HepG2 (cell line): ENCODE measurements around the gene TTC28. TPM values are rescaled to one million over a fixed set of nuclear protein-coding genes. Genes with fewer than 3 reads are reported as not detected.
"Not testable (repeated sequence)": the region's sequence is repeated elsewhere in the genome, so short reads cannot be mapped to it uniquely, and the experiment has no call there.

ENCODE experiments used
- CEBPG ChIP-seq: IDR thresholded peaks from 2 replicates; pipeline ENCODE4 v1.6.1; 2016
- CREB1 ChIP-seq, 2 experiments: fragments of 450-650 bp in 1 of 2; IDR thresholded peaks; 2 replicates each; pipeline ENCODE4 v1.6.1; 2016 to 2017; ENCODE audit warnings: control low read depth in 1 of 2, mild to moderate bottlenecking in 1 of 2, missing compliant biosample characterization in 1 of 2, missing genetic modification characterization in 1 of 2
- FOSL2 ChIP-seq: sonication (generic); formaldehyde crosslinking; IDR thresholded peaks from 2 replicates; pipeline ENCODE4 v1.4.0; 2020; ENCODE audit warnings: missing genetic modification reagents
- FOXA1 ChIP-seq, 2 experiments: fragments of 450-650 bp in 1 of 2; sonication (generic) in 1 of 2; formaldehyde crosslinking in 1 of 2; IDR thresholded peaks; 2 replicates each; pipeline versions ENCODE4 v1.4.0 to v1.6.1; 2016 to 2020; ENCODE audit warnings: missing genetic modification reagents in 1 of 2
- FOXA3 ChIP-seq: IDR thresholded peaks from 2 replicates; pipeline ENCODE4 v1.6.1; 2016; ENCODE audit warnings: missing genetic modification reagents, missing compliant biosample characterization
- HDAC2 ChIP-seq: sonication (generic); formaldehyde crosslinking; IDR thresholded peaks from 2 replicates; pipeline ENCODE4 v1.4.0; 2020; ENCODE audit warnings: missing genetic modification reagents
- HNF4A ChIP-seq: sonication (generic); formaldehyde crosslinking; IDR thresholded peaks from 2 replicates; pipeline ENCODE4 v1.4.0; 2020; ENCODE audit warnings: missing genetic modification reagents
- KAT7 ChIP-seq: IDR thresholded peaks from 2 replicates; pipeline ENCODE4 v1.6.1; 2018; ENCODE audit warnings: borderline replicate concordance, missing compliant biosample characterization
- KAT8 ChIP-seq: IDR thresholded peaks from 2 replicates; pipeline ENCODE4 v1.6.1; 2016; ENCODE audit warnings: missing genetic modification reagents, missing compliant biosample characterization
- RXRB ChIP-seq: IDR thresholded peaks from 2 replicates; pipeline ENCODE4 v1.6.1; 2016; ENCODE audit warnings: borderline replicate concordance, missing genetic modification reagents, missing compliant biosample characterization
- SAP130 ChIP-seq: IDR thresholded peaks from 2 replicates; pipeline ENCODE4 v1.6.1; 2016; ENCODE audit warnings: low read depth
- SOX6 ChIP-seq, 2 experiments: fragments of 450-650 bp in 1 of 2; sonication (generic) in 1 of 2; formaldehyde crosslinking in 1 of 2; IDR thresholded peaks; 2 replicates each; pipeline versions ENCODE4 v1.4.0 to v1.6.1; 2017 to 2020; ENCODE audit warnings: antibody characterized with exemption in 1 of 2, mild to moderate bottlenecking in 1 of 2, missing genetic modification reagents in 1 of 2
- THAP11 ChIP-seq: IDR thresholded peaks from 2 replicates; pipeline ENCODE4 v1.6.1; 2016; ENCODE audit warnings: missing biosample characterization, missing genetic modification reagents
- ZNF431 ChIP-seq: sonication (generic); formaldehyde crosslinking; IDR thresholded peaks from 2 replicates; pipeline ENCODE4 v1.9.0; 2022; ENCODE audit warnings: missing genetic modification reagents, low read depth, mild to moderate bottlenecking, borderline replicate concordance
- ZNF792 ChIP-seq: IDR thresholded peaks from 2 replicates; pipeline ENCODE4 v1.6.1; 2016
- polyA plus RNA-seq, 8 experiments: library from polyadenylated mRNA; depleted of rRNA in 3 of 8; stranded (reverse) in 7 of 8; unstranded in 1 of 8; fragments of >200 nt; fragmentation: Illumina TruSeq in 4 of 8; extraction: Trizol in 4 of 8; gene quantifications; 2 replicates each; pipeline versions ENCODE4 v1.2.1 to v1.2.3, GENCODE V29; 2011 to 2016; ENCODE audit warnings: low read depth in 4 of 8, missing spikeins in 1 of 8, mixed read lengths in 1 of 8; ENCODE audit not compliant: insufficient read depth in 1 of 8
- total RNA-seq, 5 experiments: library from RNA; depleted of rRNA; stranded (reverse); fragments of >200 nt; fragmentation: Illumina TruSeq; extraction: Trizol; gene quantifications; 2 replicates each; pipeline ENCODE4 v1.2.3, GENCODE V29; 2016; ENCODE audit warnings: low read depth in 1 of 5
- TF ChIP-seq, protein P1 (sequence below): IDR thresholded peaks from 2 replicates; pipeline ENCODE4 v1.4.0; 2020; ENCODE audit warnings: mild to moderate bottlenecking, missing genetic modification reagents
- TF ChIP-seq, protein P2 (sequence below): sonication (generic); formaldehyde crosslinking; IDR thresholded peaks from 2 replicates; pipeline ENCODE4 v1.9.0; 2021; ENCODE audit warnings: mild to moderate bottlenecking, missing genetic modification reagents
- TF ChIP-seq, protein P3 (sequence below): sonication (generic); formaldehyde crosslinking; IDR thresholded peaks from 2 replicates; pipeline ENCODE4 v1.4.0; 2020; ENCODE audit warnings: missing genetic modification reagents

Gene TTC28
- total and polyA plus RNA-seq, 2 of the 13 experiments (the other 11 are each of a cell fraction or from before 2014, with no cell fraction given), result 4.2 to 13.1 TPM

DNA sequence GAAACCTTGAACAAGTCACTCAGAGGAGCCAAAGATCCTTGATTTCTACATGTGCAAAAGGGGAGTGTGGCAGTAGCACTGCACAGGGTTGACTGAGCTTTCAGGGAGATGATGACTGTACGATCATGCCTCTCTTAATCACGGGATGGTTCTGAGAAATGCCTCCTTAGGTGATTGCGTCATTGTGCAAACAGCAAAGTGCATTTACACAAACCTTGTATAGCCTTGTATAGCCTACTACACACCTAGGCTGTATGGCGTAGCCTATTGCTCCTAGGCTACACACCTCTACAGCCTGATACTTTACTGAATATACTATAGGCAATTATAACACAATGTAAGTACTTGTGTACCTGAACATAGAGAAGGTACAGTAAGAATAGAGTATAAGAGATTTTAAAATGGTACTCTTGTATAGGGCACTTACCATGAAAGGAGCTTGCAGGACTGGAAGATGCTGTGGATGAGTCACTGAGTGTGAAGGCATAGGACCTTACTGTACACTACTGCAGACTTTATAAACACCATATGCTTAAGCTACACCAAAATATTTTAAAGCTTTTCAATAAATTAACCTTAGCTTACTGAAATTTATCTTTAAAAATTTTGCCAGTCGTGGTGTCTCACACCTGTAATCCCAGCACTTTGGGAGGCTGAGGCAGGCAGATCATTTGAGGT, 1.3 kb upstream of the TTC28 start (continued):
- TF ChIP-seq, protein P1, sequence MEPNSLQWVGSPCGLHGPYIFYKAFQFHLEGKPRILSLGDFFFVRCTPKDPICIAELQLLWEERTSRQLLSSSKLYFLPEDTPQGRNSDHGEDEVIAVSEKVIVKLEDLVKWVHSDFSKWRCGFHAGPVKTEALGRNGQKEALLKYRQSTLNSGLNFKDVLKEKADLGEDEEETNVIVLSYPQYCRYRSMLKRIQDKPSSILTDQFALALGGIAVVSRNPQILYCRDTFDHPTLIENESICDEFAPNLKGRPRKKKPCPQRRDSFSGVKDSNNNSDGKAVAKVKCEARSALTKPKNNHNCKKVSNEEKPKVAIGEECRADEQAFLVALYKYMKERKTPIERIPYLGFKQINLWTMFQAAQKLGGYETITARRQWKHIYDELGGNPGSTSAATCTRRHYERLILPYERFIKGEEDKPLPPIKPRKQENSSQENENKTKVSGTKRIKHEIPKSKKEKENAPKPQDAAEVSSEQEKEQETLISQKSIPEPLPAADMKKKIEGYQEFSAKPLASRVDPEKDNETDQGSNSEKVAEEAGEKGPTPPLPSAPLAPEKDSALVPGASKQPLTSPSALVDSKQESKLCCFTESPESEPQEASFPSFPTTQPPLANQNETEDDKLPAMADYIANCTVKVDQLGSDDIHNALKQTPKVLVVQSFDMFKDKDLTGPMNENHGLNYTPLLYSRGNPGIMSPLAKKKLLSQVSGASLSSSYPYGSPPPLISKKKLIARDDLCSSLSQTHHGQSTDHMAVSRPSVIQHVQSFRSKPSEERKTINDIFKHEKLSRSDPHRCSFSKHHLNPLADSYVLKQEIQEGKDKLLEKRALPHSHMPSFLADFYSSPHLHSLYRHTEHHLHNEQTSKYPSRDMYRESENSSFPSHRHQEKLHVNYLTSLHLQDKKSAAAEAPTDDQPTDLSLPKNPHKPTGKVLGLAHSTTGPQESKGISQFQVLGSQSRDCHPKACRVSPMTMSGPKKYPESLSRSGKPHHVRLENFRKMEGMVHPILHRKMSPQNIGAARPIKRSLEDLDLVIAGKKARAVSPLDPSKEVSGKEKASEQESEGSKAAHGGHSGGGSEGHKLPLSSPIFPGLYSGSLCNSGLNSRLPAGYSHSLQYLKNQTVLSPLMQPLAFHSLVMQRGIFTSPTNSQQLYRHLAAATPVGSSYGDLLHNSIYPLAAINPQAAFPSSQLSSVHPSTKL, result peak; percentile 76
- TF ChIP-seq FOXA3 (CRISPR knock-in tag) (peak; percentile 90), RXRB (CRISPR knock-in tag) (peak; percentile 40; the same call in 1 of the 2 replicates), FOSL2 (CRISPR knock-in tag) (peak; percentile 77), HDAC2 (0 out of 2 replicates have a peak, but pooled peaks have one; percentile 55), KAT7 (0 out of 2 replicates have a peak, but pooled peaks have one; percentile 47), THAP11 (peak; percentile 47), CREB1 (IDR thresholded peaks at IDR 0.05) (peak; percentile 66), CREB1 (CRISPR knock-in tag; IDR thresholded peaks at IDR 0.05) (peak; percentile 31; the same call in 1 of the 2 replicates), CEBPG (CRISPR knock-in tag) (peak; percentile 91), ZNF792 (CRISPR knock-in tag) (peak; percentile 41; the same call in 1 of the 2 replicates), HNF4A (CRISPR knock-in tag) (peak; percentile 64; the same call in 1 of the 2 replicates), KAT8 (CRISPR knock-in tag) (0 out of 2 replicates have a peak, but pooled peaks have one; percentile 29), SAP130 (peak; percentile 68), SOX6 (CRISPR knock-in tag; IDR thresholded peaks at IDR 0.05) (peak; percentile 38; the same call in 1 of the 2 replicates), ZNF431 (CRISPR knock-in tag) (peak; percentile 99), FOXA1 (IDR thresholded peaks at IDR 0.05) (0 out of 2 replicates have a peak, but pooled peaks have one; percentile 17), FOXA1 (CRISPR knock-in tag; IDR thresholded peaks at IDR 0.05) (peak; percentile 86)
- TF ChIP-seq, protein P2, sequence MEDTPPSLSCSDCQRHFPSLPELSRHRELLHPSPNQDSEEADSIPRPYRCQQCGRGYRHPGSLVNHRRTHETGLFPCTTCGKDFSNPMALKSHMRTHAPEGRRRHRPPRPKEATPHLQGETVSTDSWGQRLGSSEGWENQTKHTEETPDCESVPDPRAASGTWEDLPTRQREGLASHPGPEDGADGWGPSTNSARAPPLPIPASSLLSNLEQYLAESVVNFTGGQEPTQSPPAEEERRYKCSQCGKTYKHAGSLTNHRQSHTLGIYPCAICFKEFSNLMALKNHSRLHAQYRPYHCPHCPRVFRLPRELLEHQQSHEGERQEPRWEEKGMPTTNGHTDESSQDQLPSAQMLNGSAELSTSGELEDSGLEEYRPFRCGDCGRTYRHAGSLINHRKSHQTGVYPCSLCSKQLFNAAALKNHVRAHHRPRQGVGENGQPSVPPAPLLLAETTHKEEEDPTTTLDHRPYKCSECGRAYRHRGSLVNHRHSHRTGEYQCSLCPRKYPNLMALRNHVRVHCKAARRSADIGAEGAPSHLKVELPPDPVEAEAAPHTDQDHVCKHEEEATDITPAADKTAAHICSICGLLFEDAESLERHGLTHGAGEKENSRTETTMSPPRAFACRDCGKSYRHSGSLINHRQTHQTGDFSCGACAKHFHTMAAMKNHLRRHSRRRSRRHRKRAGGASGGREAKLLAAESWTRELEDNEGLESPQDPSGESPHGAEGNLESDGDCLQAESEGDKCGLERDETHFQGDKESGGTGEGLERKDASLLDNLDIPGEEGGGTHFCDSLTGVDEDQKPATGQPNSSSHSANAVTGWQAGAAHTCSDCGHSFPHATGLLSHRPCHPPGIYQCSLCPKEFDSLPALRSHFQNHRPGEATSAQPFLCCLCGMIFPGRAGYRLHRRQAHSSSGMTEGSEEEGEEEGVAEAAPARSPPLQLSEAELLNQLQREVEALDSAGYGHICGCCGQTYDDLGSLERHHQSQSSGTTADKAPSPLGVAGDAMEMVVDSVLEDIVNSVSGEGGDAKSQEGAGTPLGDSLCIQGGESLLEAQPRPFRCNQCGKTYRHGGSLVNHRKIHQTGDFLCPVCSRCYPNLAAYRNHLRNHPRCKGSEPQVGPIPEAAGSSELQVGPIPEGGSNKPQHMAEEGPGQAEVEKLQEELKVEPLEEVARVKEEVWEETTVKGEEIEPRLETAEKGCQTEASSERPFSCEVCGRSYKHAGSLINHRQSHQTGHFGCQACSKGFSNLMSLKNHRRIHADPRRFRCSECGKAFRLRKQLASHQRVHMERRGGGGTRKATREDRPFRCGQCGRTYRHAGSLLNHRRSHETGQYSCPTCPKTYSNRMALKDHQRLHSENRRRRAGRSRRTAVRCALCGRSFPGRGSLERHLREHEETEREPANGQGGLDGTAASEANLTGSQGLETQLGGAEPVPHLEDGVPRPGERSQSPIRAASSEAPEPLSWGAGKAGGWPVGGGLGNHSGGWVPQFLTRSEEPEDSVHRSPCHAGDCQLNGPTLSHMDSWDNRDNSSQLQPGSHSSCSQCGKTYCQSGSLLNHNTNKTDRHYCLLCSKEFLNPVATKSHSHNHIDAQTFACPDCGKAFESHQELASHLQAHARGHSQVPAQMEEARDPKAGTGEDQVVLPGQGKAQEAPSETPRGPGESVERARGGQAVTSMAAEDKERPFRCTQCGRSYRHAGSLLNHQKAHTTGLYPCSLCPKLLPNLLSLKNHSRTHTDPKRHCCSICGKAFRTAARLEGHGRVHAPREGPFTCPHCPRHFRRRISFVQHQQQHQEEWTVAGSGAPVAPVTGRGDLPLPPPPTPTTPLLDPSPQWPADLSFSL (CRISPR knock-in tag), result peak; percentile 82
- TF ChIP-seq, protein P3, sequence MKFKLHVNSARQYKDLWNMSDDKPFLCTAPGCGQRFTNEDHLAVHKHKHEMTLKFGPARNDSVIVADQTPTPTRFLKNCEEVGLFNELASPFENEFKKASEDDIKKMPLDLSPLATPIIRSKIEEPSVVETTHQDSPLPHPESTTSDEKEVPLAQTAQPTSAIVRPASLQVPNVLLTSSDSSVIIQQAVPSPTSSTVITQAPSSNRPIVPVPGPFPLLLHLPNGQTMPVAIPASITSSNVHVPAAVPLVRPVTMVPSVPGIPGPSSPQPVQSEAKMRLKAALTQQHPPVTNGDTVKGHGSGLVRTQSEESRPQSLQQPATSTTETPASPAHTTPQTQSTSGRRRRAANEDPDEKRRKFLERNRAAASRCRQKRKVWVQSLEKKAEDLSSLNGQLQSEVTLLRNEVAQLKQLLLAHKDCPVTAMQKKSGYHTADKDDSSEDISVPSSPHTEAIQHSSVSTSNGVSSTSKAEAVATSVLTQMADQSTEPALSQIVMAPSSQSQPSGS (CRISPR knock-in tag), result peak; percentile 83
- not testable (repeated sequence) for TF ChIP-seq SOX6 (IDR thresholded peaks at IDR 0.05)
